ENCODE measurements around the gene GAB1. TPM values are rescaled to one million over a fixed set of nuclear protein-coding genes. Genes with fewer than 3 reads are reported as not detected.

GAB1 gene
- total and polyA plus RNA-seq, 4 donors: 6.4 to 138 (median 22.6) TPM

GRCh38 chr4:143344774-143345173 is 8.1 kb downstream of the GAB1 start:
- peak overlapping the region in 1 of 2 donors; percentile 4 for H3K9ac ChIP-seq (ENCODE audit: insufficient read depth in 1 of 2, low read length in 2 of 2)
- no peaks in the 10 kb centered on the region for H3K27me3 ChIP-seq (ENCODE audit: control insufficient read depth in 3 of 3, insufficient read depth in 3 of 3, low read length in 2 of 3)
- H3K27ac ChIP-seq (ENCODE audit: low read depth in 1 of 2, low read length in 1 of 2): peak overlapping the region in 1 of 2 donors; percentile 88
- no peaks in the 10 kb centered on the region for H3K36me3 ChIP-seq (ENCODE audit: control insufficient read depth in 4 of 4, insufficient read depth in 4 of 4, low read length in 4 of 4)
- H3K9me3 ChIP-seq (ENCODE audit: control insufficient read depth in 4 of 4, insufficient read depth in 3 of 4, low read length in 3 of 4): no peaks in the 10 kb centered on the region
- ATAC-seq (ENCODE audit: insufficient read depth, low FRiP score) (no peak), DNase-seq (peak; percentile 40 to 93 (median 85))
- H3K4me3 ChIP-seq: no peak overlapping the region
- TF ChIP-seq CTCF (IDR thresholded peaks at IDR 0.05; ENCODE audit: control extremely low read depth, extremely low read depth): no peak
- H3K4me1 ChIP-seq (ENCODE audit: control insufficient read depth in 5 of 5, insufficient read depth in 5 of 5, low read length in 5 of 5): peaks cover 12 to 60% (median 31%) of the 10 kb centered on the region in 5 donors
- WGBS, 2 donors: 48 to 77% methylated on average over 4 of the region's 4 CpGs

- DNase-seq (no peak), ATAC-seq (ENCODE audit: insufficient read depth, low FRiP score) (no peak)
- TF ChIP-seq CTCF (IDR thresholded peaks at IDR 0.05; ENCODE audit: control extremely low read depth, extremely low read depth): no peak
- Histone ChIP-seq H3K27me3 (ENCODE audit: control insufficient read depth in 3 of 3, insufficient read depth in 3 of 3, low read length in 2 of 3) (no peaks in the 10 kb centered on the region), H3K9me3 (ENCODE audit: control insufficient read depth in 4 of 4, insufficient read depth in 3 of 4, low read length in 3 of 4) (no peaks in the 10 kb centered on the region), H3K4me3 (no peak overlapping the region), H3K9ac (ENCODE audit: insufficient read depth in 1 of 2, low read length in 2 of 2) (peak overlapping the region in 1 of 2 donors; percentile 4), H3K4me1 (ENCODE audit: control insufficient read depth in 5 of 5, insufficient read depth in 5 of 5, low read length in 5 of 5) (peaks cover 12 to 54% (median 31%) of the 10 kb centered on the region in 5 donors), H3K36me3 (ENCODE audit: control insufficient read depth in 4 of 4, insufficient read depth in 4 of 4, low read length in 4 of 4) (no peaks in the 10 kb centered on the region), H3K27ac (ENCODE audit: low read depth in 1 of 2, low read length in 1 of 2) (no peak overlapping the region)
- 58 to 83% methylated on average over 1 of the region's 1 CpG for WGBS, 2 donors
Observed at GRCh38 chr4:143345356-143345755, 8.7 kb downstream of the GAB1 start.

GRCh38 chr4:143346206-143346605 is 9.5 kb downstream of the GAB1 start:
- peak overlapping the region in 1 of 2 donors; percentile 45 for H3K27ac ChIP-seq (ENCODE audit: low read depth in 1 of 2, low read length in 1 of 2)
- H3K27me3 ChIP-seq (ENCODE audit: control insufficient read depth in 3 of 3, insufficient read depth in 3 of 3, low read length in 2 of 3): no peaks in the 10 kb centered on the region
- H3K36me3 ChIP-seq (ENCODE audit: control insufficient read depth in 4 of 4, insufficient read depth in 4 of 4, low read length in 4 of 4): no peaks in the 10 kb centered on the region
- H3K9ac ChIP-seq (ENCODE audit: insufficient read depth in 1 of 2, low read length in 2 of 2): no peak overlapping the region
- TF ChIP-seq CTCF (IDR thresholded peaks at IDR 0.05; ENCODE audit: control extremely low read depth, extremely low read depth): no peak
- no peaks in the 10 kb centered on the region for H3K9me3 ChIP-seq (ENCODE audit: control insufficient read depth in 4 of 4, insufficient read depth in 3 of 4, low read length in 3 of 4)
- 56 to 79% methylated on average over 2 of the region's 2 CpGs for WGBS, 2 donors
- peak; percentile 89 for ATAC-seq (ENCODE audit: insufficient read depth, low FRiP score)
- peak in 2 of 3 donors; percentile 42 to 67 for DNase-seq
- no peak overlapping the region for H3K4me3 ChIP-seq
- peaks cover 13 to 49% (median 31%) of the 10 kb centered on the region in 5 donors for H3K4me1 ChIP-seq (ENCODE audit: control insufficient read depth in 5 of 5, insufficient read depth in 5 of 5, low read length in 5 of 5)

Data from lung (tissue), 12 donors.